Stimulated activated CD8-positive, alpha-beta memory T cell treated with anti-CD3 and anti-CD28 coated beads, Interleukin-15, amount 100 ng/mL, for 24 hours (primary cell): ENCODE measurements around the gene STXBP6.

Source experiments
- DNase-seq: peaks from one replicate; pipeline ENCODE4 v3.0.0-alpha.2; 2020; ENCODE audit warnings: low read depth

Gene STXBP6

DNA sequence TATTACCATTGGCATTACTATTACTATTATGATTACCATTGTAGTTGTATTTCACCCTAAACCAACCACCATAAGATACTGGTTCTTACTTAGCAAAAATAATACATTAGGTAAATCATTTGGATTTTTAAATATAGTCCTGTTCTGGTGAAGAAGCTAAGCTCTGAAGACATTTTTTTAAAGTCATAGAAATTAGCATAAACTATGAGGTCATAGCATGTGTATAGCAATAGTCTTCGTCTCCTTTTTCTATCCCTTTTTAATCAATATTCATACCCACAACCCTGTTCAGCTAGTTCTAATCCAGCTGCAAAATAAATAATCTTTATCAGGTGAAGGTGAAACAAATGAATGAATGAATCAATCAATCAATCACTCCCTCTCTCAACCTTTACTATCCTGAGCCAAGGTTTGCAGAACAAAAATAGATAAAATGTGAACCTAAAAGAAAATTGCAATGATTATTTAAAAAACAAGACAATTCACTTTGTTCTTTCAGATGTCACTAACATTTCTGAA is 134.5 kb downstream of the STXBP6 start:
- DNase-seq, result no peak

DNA sequence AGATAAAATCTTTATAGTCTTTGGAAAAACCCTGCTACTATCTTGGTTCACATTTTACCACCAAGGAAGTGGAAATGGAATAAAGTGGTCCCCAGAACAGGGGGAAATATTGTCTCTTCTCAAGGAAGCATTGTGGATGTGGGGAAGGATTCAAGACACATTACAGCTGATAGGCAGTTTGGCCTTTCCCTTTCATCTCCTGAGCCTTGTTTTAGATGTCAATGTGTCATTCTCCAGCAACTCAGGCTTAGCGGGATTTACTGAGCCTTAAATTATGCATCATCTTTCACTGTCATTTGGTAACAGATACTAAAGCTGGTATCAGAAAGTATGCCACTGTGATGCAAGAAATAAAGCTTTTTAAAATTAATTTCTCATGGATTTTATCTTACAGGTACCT is 136.2 kb downstream of the STXBP6 start:
- DNase-seq, result no peak

DNA sequence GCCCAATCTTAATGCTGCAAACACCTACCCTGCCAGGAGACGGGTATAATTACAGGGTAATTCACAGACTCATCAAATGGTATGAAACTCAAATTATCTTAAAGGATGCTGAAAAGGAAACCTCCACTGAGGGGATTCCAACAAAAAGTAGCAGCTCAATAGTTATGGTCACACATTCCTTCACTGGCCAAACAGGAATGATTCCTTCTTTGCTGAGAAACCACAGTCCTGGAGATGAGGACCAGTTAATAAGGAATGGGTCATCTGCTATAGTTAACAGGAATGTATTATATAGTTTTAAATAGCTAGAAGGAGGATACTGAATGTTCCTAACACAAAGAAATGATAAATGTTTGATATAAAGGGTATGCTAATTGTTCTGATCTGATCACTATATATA is 136.9 kb downstream of the STXBP6 start:
- no peak for DNase-seq

DNA sequence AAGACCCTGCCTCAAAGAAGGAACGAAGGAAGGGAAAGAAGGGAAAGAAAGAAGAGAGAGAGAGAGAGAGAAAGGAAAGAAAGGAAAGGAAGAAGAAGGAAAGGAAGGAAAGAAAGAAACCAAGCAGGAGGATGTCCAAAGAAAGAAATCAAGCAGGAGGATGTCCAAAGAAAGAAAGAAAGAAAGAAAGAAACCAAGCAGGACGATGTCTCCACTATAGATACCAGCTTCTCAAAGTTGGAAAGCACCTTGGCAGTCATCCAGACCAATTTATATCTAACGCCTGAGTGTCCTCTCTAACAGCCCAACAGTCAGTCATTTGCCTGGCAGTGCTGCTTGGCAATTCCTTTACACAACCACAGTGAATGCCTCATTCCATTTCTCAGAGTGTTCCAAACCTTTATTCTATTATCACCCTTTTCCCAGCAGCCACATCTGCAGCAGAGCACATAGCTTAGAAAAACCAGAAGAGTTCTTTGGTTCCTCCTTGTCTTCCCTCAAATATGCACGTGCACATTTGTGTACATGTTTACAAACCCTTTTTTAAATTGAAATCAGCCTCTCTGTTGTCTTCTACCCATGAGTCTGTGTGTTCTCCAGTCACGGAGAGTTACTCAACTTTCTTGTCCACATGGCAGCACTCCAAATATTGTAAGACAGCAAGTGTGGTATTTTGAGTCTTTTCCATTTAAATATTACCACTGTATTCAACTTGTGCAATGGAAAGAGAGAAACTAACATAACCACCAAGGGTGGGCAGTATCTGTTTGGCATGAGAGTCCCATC is 138.4 kb downstream of the STXBP6 start:
- no peak for DNase-seq

DNA sequence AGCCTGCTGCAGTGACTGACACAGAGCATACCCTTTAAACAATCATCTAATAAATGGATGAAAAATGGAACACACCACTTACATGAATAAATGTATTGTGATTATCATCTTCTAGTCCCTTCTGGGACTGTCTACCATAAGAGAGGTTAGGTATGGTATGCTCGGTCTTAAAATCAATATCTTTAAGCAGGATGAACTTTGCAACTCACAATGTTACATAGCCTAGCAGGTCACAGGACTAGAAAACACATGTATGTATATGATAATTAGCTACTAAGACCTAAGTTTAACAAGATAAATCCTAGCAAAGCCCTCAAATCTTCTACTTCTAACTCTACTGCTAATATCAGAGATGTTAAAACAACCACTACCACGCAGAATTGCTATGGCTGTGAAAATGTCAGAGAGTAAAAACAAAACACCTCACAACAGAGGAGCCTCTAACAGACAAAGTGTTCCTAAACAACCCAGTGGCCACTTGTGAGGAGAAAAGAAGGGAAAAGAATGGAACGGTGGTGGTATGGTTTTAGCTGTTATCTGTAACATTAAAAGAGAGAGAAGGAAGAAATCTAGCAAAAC is 139.4 kb downstream of the STXBP6 start:
- DNase-seq, result no peak

- no peak for DNase-seq
Observed at GRCh38 chr14:24909523-24910302, 140.2 kb downstream of the STXBP6 start.

DNA sequence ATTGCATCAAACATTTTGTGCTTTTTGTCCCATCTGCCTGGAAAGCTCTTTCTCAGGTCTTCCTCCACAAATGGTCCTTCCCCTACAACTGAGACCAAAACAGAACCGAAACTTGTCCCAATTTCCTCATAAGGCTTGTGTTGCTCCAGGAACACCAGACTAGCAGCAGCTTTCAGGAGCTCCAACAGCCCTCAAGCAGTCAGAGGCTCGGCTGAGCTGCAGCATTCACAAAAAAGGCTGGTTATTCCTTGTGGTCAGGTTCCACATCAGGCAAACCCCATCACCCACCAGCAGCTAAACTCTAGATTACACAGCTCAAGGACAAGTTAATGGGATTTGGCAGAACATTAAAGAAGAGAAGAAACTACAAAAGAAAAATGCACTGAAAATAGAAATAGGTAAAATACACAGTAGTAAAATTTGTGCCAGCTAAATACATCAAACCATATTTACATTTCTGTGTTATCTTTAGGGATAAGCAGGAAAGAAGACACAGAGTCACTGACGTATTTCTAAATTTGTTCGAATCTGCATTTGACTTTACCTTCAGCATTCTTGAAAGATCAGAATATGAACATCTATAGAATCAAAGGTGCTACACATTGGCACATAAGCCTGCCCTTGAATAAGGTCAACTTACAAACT is 141.2 kb downstream of the STXBP6 start:
- no peak for DNase-seq

DNA sequence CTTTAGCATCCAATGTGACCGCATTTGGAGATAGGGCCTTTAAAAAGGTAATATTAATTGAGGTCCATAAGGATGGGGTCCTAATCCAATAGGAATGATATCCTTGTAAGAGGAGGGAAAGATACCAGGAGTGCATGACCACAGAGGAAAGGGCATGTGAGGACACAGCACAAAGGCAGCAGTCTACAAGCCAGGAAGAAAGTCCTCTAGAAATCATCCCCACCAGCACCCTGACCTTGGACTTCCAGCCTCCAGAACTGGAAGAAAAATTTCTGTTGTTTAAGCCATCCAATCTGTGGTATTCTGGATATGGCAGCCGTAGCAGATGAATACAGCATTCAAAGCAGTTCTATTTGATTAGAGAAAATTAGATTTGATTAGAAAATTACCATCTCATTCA is 145.4 kb downstream of the STXBP6 start:
- no peak for DNase-seq

DNA sequence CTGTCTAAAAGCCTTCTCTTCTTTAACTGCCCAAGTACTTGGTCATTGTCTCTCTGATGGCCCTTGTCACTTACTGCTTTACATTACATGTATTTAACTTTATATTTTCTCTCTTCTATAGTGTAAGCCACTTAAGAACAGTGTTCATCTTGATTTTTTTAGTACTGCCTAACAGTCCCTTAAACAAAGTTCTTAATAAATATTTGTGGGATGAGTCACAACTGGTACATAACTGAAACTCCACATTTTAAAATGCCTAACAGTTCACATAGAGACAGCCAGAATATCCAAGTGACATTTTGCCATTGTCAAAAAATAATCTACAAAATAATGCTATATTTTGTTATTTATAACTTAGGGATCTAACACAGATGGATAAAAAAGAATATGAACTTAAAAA is 146.6 kb downstream of the STXBP6 start:
- DNase-seq, result no peak

DNA sequence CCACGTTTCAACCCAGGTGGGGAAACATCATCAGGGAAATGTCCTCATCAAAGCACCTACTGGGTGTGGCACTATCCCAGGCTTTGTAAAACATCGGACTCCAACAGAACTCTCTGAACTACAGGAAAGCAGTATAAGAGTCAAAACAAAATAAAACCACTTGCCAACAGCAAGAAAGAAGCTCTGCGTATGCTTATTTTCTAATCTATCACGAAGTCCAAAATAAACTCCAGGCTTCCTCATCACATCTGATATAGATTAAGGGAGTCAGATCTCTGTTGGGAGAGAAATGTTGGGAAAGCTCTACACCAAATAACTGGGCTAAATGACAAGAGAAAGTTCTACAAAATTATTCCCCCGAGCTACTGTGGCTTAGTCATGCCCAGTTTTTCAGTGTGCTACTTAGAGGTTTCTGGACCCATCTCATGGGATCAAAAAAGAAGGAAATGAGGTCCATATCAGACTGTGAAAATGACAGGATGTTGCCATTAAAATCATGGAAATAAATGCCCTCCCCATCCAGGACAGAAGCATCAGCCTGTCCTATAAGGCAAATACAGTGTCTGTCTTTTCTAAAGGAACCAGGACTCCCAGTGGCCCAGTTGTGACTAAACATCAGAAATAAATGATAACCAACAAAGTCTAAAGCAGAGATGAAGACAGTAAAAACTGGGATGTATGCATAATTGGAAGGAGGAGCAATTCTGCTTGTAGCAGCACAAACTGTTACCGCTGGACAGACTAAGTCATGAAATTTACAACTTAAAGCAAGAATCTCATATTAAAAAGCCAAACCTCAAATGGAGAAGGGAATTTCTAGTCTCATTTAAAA is 149.5 kb downstream of the STXBP6 start:
- no peak for DNase-seq

DNA sequence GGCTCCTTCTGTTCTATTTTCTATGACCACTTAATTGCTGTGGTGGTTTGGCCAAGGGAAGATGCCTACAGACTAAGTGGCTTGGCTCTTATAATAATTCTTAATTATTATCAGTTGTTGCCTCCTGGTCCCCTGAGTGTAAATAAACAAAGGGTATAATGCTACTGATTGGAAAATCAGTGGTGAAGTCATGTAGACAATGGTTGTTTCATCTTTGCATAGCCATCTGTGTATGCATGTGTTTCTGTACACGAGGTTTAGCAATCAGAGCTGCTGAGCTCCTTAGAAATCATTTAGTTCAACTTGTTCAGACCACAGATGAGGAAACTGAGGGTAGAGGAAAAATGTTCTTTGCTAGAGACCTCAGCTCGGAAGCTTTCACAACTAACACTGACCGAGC is 152.2 kb downstream of the STXBP6 start:
- DNase-seq, result no peak

DNA sequence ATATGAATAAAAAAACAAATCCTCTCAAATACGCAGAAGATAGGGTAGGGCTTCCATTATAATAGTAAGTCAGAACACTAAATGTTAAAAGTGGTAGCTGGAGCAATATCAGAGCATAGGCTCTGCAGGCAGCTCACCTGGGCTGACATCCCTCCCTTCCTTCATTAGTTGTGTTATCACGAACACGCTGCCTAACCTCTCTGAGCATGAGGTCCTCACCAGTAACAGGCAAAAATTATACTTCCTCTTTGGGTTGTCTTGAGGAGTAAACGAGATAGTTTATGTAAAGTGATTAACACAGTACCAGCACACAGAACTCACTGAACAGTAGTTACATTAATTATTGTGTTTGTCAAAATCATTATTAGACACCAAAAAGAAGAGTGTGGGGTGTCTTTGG is 154.3 kb downstream of the STXBP6 start:
- DNase-seq, result no peak

GRCh38 chr14:24895243-24895583 is 154.7 kb downstream of the STXBP6 start:
- no peak for DNase-seq

- DNase-seq, result no peak
Observed at GRCh38 chr14:24894583-24895242, 155.2 kb downstream of the STXBP6 start.

- DNase-seq, result no peak
Observed at GRCh38 chr14:24892497-24893051, 157.4 kb downstream of the STXBP6 start.

- DNase-seq, result no peak
Observed at GRCh38 chr14:24891987-24892496, 157.9 kb downstream of the STXBP6 start.

DNA sequence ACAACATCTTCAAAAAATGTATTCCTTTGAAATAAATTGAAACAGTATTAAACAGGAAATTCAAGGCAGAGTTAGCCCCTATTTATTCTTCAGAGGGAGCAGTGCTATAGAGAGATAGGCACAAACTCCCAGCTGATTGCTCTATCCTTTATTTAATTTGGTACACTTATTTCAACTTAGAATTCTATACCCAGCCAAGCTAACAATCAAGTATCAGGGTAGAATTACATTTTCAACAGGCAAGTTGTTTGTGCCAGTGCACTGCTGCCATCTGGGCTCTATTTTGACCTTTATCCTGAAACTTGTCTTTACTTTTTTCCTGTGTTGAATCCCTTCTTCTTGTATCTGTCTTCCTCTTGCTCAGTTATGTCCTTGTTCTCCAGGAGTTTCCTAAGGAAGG is 159.2 kb downstream of the STXBP6 start:
- no peak for DNase-seq

DNA sequence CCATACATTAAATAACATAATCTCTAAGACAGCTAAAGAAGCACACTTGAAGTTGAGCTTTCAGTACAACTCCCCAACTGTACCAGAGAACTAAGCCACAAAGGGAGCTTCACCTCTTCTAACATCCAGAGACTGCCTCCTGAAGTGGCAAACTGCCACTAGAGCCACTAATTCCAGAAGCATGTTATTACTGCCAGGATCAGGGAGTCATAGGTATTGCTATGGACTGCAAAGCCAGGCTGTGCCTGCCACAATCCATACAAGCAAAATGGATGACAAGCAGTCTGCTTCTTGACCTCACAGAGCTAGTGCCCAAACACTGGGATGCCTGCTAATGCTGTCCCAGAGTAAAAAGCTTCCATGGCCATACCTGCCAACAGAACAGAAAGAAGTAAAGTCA is 160.1 kb downstream of the STXBP6 start:
- no peak for DNase-seq

DNA sequence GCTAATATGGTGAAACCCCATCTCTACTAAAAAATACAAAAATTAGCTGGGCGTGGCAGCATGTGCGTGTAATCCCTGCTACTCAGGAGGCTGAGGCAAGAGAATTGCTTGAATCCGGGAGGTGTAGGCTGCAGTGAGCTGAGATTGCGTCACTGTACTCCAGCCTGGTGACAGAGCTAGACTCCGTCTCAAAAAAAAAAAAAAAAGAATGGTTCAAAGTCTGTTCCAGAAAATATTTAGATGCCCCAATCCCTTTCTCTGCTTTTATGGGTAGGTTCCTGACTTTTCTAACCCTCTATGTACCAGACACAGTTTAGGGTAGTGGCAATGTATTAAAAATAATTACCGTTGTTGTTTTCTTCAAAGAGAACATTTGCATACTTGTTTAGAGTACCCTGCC is 161.4 kb downstream of the STXBP6 start:
- no peak for DNase-seq

GRCh38 chr14:24887623-24888304 is 162.2 kb downstream of the STXBP6 start:
- DNase-seq, result no peak
